ENCODE results near the gene PAX8.

The PAX8 gene

DNA sequence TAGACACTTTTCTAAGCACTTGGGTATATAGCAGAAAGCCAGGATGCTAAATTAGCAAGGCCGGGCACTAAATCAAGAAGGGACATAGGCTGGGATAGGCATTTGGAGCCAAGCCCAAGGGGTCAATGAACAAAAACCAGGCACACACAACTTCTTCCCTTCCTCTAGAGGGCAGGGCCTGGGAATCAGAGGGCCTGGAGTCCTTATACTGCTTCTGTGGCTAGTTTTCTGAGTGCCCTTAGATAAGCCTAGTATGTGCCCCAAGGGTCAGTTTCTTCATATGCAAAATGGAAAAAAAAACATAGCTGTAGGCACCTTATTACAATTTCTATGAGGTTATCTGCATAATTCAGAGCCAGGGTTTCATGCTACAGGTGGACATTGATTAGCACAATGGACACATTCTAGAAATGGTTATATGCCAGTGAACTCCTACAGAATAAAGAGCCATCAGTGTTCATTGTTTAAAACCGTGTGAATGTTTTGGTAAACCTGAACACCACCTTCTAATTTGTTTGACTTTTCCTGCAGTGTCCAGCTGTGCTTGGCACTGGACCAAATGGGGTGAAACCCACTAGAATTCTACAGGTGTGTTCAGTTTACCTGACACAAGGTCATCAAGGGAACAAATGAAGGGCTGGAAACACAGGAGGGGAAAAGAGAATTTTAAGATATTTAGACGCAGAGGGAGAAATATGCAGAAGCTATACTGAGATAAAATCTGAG is 49.6 kb downstream of the PAX8 start:
- Mint-ChIP-seq H3K4me3 (no peak overlapping the region), H3K27me3 (ENCODE audit: low read depth) (no peaks in the 10 kb centered on the region), H3K4me1 (ENCODE audit: low read depth) (peaks cover 31% of the 10 kb centered on the region), H3K27ac (peak overlapping the region; percentile 47), H3K9me3 (no peaks in the 10 kb centered on the region), H3K36me3 (ENCODE audit: low read depth) (no peaks in the 10 kb centered on the region)

DNA sequence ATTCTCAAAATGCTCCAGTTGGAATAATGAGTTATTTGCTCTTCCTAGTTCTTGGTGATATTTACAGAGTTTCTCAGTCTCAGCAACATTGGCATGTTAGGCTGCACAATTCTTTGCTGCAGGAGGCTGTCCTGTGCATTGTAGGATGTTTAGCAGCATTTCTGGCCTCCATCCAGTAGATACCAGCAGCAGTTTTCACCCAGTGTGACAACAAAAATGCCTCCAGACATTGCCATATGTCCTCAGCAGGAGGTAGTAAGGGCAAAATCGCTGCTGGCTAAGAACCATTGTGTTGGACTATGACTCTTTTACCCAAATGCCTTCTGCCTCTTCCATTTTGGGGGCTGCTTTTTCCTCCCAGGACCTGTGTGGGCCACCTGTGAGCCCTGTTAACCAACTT is 50.4 kb downstream of the PAX8 start:
- no peaks in the 10 kb centered on the region for H3K36me3 Mint-ChIP-seq (ENCODE audit: low read depth)
- H3K9me3 Mint-ChIP-seq, result no peaks in the 10 kb centered on the region
- H3K27ac Mint-ChIP-seq, result no peak overlapping the region
- peaks cover 31% of the 10 kb centered on the region for H3K4me1 Mint-ChIP-seq (ENCODE audit: low read depth)
- no peaks in the 10 kb centered on the region for H3K27me3 Mint-ChIP-seq (ENCODE audit: low read depth)
- no peak overlapping the region for H3K4me3 Mint-ChIP-seq

DNA sequence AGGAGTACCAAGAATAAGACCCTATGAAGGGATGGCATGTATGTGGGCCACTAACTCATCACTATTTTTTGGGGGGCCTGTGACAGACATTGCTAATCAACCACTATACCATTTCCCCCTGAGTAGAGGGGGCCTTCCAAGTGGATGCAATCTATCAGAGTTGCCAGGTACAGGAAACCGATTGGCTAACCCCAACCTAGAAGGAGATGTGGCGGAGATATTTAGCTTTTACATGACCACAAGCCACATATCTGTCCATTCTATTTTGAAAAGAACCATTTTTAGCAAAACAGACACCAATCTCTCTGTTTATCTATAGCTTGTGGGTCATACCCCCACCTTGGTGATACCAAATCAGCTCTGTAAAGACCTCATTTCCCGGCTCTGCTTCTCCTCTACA is 51.0 kb downstream of the PAX8 start:
- Mint-ChIP-seq H3K27ac (no peak overlapping the region), H3K27me3 (ENCODE audit: low read depth) (no peaks in the 10 kb centered on the region), H3K36me3 (ENCODE audit: low read depth) (no peaks in the 10 kb centered on the region), H3K4me1 (ENCODE audit: low read depth) (peaks cover 30% of the 10 kb centered on the region), H3K9me3 (no peaks in the 10 kb centered on the region), H3K4me3 (no peak overlapping the region)

DNA sequence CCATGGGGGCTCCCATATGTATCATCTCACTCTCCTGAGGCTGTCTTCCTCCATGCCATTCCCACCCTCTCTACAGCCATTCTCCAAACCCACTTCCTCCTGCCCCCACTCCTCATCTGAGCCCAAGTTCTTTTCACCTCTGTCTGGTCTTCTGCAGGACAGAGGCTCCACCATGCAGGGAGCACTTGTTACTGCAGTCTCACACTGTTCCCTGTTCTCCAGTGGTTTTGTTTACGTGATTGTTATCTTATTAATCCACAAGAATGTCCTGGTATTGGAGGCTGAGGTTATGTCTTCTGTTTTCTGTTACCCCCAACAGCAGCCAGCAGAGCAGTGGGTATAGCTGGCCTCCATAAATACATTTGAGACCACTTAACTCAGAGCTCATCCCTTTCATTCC is 51.4 kb downstream of the PAX8 start:
- H3K4me3 Mint-ChIP-seq, result no peak overlapping the region
- H3K9me3 Mint-ChIP-seq, result no peaks in the 10 kb centered on the region
- peaks cover 30% of the 10 kb centered on the region for H3K4me1 Mint-ChIP-seq (ENCODE audit: low read depth)
- H3K36me3 Mint-ChIP-seq (ENCODE audit: low read depth), result no peaks in the 10 kb centered on the region
- H3K27me3 Mint-ChIP-seq (ENCODE audit: low read depth), result no peaks in the 10 kb centered on the region
- no peak overlapping the region for H3K27ac Mint-ChIP-seq

DNA sequence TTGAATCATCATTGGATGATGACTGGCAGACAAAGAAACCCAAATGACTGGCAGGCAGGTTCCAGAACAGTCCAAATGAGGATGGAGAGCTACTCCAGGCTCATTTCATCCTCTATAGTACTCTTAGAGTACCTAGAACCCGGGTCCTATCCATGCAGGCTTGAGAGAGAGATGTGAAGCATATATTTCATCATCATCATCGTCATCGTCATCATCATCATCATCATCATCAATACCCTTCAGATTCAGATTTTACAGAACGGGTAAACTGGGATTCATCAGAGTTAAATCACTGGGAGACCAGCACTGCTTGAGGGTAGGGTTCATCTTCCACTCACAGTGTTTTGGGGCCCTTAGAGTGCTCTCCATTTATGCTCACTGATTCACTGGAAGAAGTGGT is 52.3 kb downstream of the PAX8 start:
- no peak overlapping the region for H3K4me3 Mint-ChIP-seq
- no peaks in the 10 kb centered on the region for H3K36me3 Mint-ChIP-seq (ENCODE audit: low read depth)
- H3K27me3 Mint-ChIP-seq (ENCODE audit: low read depth), result peaks cover 3% of the 10 kb centered on the region
- H3K9me3 Mint-ChIP-seq, result no peaks in the 10 kb centered on the region
- peaks cover 30% of the 10 kb centered on the region for H3K4me1 Mint-ChIP-seq (ENCODE audit: low read depth)
- H3K27ac Mint-ChIP-seq, result no peak overlapping the region

DNA sequence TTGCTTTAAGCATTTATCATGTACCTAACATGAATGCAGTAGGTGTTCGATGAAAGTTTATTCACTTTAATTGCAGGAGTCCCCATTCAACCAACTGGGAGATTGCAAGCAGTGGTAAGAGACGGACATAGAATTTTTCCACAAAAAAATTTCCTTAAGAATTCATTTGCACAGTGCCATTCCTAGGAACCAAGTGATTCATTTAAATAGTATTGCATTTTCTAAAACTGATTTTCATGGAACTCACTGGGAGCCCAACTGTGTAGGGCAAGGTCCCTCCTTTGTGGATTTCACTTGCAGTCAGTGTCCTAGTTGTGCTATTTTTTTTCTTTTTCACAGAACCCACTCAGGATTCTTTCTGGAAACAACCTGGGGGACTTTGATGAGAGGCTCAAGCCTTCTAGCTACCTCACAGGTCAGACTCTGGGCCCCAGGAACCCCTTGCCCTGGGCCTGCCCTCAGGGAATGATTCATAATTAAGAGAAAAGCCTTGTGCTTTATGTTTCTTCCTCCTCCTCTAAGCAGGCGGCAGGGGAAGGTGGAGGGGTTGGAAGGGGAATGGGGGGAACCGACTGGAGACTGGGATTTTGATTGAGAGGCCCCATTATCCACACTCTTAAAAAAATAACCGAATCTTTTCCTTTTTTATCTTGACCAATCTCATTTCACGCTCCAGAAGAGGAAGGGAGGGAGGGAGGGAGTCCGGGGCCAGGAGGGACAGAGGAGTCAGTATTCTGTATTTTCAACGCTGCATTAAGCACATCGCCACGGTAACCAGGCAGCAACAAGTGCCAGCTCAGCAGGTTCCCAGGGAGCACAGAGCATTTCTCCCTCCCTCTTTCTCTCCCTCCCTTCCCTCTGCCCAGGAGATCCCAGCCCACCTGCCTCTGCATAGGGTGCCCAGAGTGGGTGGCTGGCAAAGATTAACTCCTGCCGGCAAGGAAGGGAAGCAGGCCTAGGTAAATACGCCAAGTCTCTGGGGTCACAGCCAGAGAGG is 53.2 kb downstream of the PAX8 start:
- H3K4me3 Mint-ChIP-seq, result no peak overlapping the region
- no peak overlapping the region for H3K27ac Mint-ChIP-seq
- H3K36me3 Mint-ChIP-seq (ENCODE audit: low read depth), result no peaks in the 10 kb centered on the region
- peaks cover 21% of the 10 kb centered on the region for H3K4me1 Mint-ChIP-seq (ENCODE audit: low read depth)
- H3K9me3 Mint-ChIP-seq, result no peaks in the 10 kb centered on the region
- H3K27me3 Mint-ChIP-seq (ENCODE audit: low read depth), result peaks cover 3% of the 10 kb centered on the region

DNA sequence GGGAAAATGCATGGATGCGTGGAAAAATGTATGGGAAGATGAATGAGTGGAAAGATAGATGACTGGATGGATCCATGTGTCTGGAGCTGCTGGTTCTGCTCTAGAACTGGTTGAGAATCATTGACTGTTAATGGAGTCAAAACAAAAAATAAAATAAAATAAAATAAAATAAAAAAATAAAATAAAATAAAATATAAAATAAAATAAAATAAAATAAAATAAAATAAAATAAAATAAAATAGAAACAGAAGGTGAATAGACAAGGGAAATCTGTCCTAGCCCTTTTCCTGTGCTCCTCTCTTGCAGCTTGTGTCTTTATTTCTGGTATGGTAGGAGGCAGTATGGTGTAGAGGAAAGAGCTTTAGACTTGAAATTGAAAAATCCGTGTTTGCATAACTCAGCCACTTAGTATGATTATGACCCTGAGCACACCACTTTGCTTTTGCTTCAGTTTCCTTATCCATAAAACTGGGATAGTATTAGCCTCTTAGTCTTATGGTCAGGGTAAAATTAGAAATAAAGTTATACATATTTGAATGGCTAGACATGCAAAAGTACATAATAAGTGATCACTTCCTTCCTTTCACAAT is 54.0 kb downstream of the PAX8 start:
- Mint-ChIP-seq H3K4me1 (ENCODE audit: low read depth) (peaks cover 13% of the 10 kb centered on the region), H3K36me3 (ENCODE audit: low read depth) (no peaks in the 10 kb centered on the region), H3K9me3 (no peaks in the 10 kb centered on the region), H3K27ac (no peak overlapping the region), H3K4me3 (no peak overlapping the region), H3K27me3 (ENCODE audit: low read depth) (peaks cover 3% of the 10 kb centered on the region)

DNA sequence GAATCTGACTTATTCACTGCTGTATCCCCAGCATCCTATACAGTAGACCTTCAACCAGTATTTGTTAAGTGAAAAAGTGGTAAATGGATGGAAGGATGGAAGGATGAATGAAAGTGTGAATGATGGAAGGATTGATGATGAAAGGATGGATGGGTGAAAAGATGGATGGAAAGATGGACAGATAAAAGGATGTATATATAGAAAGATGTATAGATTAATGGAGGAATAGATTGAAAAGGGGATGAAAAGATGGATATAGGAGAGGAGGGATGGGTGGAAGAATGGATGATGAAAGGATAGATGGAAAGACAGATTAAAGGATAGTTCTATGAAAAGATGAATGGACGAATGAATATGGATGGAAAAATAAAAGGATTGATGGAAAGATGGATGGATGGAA is 54.9 kb downstream of the PAX8 start:
- Mint-ChIP-seq H3K36me3 (ENCODE audit: low read depth) (no peaks in the 10 kb centered on the region), H3K27me3 (ENCODE audit: low read depth) (peaks cover 3% of the 10 kb centered on the region), H3K4me1 (ENCODE audit: low read depth) (peaks cover 8% of the 10 kb centered on the region), H3K9me3 (no peaks in the 10 kb centered on the region), H3K27ac (no peak overlapping the region), H3K4me3 (no peak overlapping the region)

DNA sequence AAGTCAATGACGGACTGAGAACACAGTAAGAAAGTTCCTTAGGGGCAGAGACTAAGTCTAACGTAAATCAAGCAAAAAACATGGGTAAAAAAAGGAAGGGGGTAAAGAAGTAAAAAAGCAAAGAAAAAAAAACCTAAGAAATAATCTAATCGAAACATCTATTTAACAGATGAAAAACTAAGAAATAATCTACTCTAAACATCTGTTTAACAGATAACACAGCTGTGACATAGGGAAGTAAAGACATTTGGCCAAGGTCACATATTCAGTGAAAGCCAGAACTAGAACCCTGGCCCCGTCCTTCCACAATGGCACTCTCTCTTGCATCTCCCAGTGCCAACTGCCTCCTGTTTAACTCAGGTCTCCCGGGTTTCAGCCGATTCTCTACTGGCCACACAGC is 56.9 kb downstream of the PAX8 start:
- H3K4me1 Mint-ChIP-seq (ENCODE audit: low read depth), result peaks cover 14% of the 10 kb centered on the region
- H3K27ac Mint-ChIP-seq, result no peak overlapping the region
- no peaks in the 10 kb centered on the region for H3K9me3 Mint-ChIP-seq
- H3K36me3 Mint-ChIP-seq (ENCODE audit: low read depth), result no peaks in the 10 kb centered on the region
- H3K27me3 Mint-ChIP-seq (ENCODE audit: low read depth), result peaks cover 3% of the 10 kb centered on the region
- H3K4me3 Mint-ChIP-seq, result no peak overlapping the region

DNA sequence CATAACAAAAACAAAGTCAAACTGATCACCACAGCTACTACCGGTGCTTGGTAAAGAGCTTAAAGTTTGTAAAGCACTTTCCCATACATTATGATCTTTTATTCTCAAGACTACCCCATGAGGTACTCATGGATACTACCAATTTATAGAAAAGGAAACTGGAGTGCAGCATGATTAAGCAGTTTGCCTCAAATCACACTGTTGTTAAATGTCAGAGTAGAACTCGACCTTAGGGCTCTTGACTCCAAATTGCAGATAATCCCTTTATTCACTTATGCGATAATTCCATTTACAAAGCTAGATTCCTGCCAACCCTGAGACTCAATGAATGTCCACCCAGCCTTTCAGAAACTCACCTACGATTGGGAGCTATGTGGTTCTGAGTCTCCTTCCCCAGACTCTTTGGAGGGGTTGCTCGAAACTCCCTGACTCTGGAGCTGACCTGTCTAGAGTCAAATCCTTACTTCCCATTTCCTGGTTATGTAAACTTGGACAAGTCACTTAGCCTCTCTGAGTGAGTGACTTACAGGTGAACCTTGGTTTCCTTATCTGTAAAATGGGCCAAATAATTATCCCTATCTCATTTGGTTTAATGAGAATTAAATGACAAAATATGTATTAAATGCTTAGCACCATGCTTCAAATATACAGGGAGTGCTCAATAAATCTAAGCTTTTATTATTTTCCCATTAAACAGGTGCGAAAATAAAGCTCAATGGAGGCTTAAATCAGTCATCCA is 57.6 kb downstream of the PAX8 start:
- H3K9me3 Mint-ChIP-seq, result no peaks in the 10 kb centered on the region
- peaks cover 3% of the 10 kb centered on the region for H3K27me3 Mint-ChIP-seq (ENCODE audit: low read depth)
- H3K27ac Mint-ChIP-seq, result no peak overlapping the region
- H3K36me3 Mint-ChIP-seq (ENCODE audit: low read depth), result no peaks in the 10 kb centered on the region
- H3K4me1 Mint-ChIP-seq (ENCODE audit: low read depth), result peaks cover 15% of the 10 kb centered on the region
- no peak overlapping the region for H3K4me3 Mint-ChIP-seq

DNA sequence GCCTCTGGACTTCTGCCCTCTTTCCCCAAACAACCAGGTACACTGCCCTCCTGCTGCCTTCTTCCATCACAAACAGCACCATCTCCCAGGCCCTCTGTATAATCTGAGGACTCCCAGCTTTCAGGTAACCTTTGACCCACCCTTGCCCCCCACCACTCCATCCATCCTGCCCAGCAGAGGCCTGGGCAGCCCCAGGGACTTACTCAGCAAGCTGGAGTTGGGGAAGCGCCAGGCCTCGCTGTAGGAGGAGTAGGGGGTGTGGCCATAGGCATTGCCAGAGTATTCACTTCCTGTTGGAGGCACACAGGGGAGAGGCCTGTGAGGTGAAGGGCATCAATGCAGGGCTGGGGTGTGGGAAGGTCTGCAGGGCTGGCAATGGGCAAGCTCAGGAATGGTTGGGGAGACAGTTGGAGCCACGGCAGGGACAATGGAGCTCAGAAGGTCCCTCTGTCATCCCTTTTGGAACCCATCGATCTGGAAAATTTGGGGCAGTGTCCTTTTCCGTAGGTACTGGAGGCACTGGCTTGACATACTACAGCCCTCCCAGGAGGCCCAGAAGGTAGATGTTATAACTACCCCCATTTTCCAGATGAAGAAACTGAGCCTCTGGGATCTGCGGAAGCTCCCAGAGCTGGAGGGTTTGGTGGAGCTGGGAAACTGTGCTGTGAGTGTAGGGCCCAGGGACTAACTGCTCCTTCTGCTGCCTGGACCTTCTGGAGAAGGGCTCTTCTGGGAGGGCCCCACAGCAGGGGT is 58.7 kb downstream of the PAX8 start:
- Mint-ChIP-seq H3K36me3 (ENCODE audit: low read depth) (no peaks in the 10 kb centered on the region), H3K27me3 (ENCODE audit: low read depth) (peaks cover 3% of the 10 kb centered on the region), H3K9me3 (no peaks in the 10 kb centered on the region), H3K4me3 (no peak overlapping the region), H3K4me1 (ENCODE audit: low read depth) (peaks cover 13% of the 10 kb centered on the region), H3K27ac (no peak overlapping the region)

DNA sequence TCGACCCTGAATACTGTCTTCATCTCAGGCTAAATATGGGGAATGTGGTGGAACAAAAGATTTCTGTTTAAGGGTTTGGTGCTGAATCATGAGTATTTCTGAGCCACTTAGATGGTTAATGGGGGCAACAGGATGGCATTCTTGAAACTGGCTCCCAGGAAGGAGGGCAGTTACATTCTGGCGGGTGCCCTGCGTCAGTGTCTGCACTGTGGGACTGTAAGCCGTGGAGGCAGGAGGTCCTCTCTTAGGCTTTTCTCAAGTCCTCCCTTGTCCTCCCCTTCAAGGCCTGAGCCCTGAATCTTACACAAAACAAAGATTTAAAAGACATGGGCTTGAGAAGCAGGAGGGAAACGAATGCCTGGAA is 59.2 kb downstream of the PAX8 start:
- H3K4me3 Mint-ChIP-seq, result no peak overlapping the region
- H3K27ac Mint-ChIP-seq, result no peak overlapping the region
- peaks cover 3% of the 10 kb centered on the region for H3K27me3 Mint-ChIP-seq (ENCODE audit: low read depth)
- no peaks in the 10 kb centered on the region for H3K36me3 Mint-ChIP-seq (ENCODE audit: low read depth)
- H3K4me1 Mint-ChIP-seq (ENCODE audit: low read depth), result peaks cover 18% of the 10 kb centered on the region
- no peaks in the 10 kb centered on the region for H3K9me3 Mint-ChIP-seq

DNA sequence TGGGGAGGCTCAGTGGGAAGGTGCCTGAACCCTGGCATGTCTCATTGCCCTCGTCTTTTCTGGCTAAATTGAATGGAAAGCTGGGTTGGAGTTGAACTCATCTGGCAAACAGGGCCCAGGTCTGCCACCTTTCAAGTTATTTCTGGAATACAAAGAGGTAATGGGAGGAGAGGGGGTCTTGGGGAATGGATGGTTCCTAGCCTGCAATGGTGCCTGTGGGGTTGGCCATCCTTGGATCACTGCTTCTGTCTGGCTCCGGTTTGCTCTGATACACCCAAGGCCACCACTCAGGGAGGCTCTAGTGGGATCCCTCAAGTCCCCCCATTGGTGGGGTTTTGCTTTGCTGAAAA is 59.7 kb downstream of the PAX8 start:
- H3K36me3 Mint-ChIP-seq (ENCODE audit: low read depth), result no peaks in the 10 kb centered on the region
- no peaks in the 10 kb centered on the region for H3K9me3 Mint-ChIP-seq
- peaks cover 20% of the 10 kb centered on the region for H3K4me1 Mint-ChIP-seq (ENCODE audit: low read depth)
- no peak overlapping the region for H3K27ac Mint-ChIP-seq
- no peak overlapping the region for H3K4me3 Mint-ChIP-seq
- H3K27me3 Mint-ChIP-seq (ENCODE audit: low read depth), result peaks cover 3% of the 10 kb centered on the region

Data from T-helper 1 cell treated with Interleukin-12 subunit alpha and Interleukin-12 subunit beta and Interleukin-4 antibody, amounts not matched to agents 30 μg/mL and 1 μg/mL, for 36 hours (primary cell).